ENCODE measurements around the gene CEP164. TPM values are rescaled to one million over a fixed set of nuclear protein-coding genes. Genes with fewer than 3 reads are reported as not detected.
A peak's percentile ranks its signal among the peaks of the same experiment; 100 is the strongest.

The CEP164 gene
- total and polyA plus RNA-seq, 7 donors, result 2.0 to 12.4 (median 5.7) TPM

DNA sequence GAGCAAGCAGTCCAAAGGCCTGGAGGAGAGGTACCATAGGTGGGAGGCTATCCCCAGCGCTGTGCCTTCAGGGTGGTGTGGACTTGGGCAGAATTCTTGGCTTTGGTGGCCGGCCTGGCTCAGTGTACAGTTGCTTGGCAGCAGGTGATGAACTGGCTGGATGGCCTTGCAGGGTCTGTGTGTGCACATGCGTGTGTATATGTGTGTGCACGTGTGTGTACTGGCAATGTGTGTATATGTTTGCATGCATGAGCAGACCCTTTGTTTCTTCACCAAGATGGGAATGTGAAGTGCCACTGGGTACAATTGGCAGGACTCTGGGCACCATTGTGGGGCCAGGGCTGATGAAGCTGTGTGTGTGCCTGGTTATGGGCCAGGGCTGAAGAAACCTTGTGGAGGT lies 53.0 kb downstream of the CEP164 start:
- intact Hi-C loops (cut with DNase I), result no loop called here
- H3K27me3 ChIP-seq (ENCODE audit: insufficient read depth in 3 of 3, low read length in 2 of 3), result no peaks in the 10 kb centered on the region

DNA sequence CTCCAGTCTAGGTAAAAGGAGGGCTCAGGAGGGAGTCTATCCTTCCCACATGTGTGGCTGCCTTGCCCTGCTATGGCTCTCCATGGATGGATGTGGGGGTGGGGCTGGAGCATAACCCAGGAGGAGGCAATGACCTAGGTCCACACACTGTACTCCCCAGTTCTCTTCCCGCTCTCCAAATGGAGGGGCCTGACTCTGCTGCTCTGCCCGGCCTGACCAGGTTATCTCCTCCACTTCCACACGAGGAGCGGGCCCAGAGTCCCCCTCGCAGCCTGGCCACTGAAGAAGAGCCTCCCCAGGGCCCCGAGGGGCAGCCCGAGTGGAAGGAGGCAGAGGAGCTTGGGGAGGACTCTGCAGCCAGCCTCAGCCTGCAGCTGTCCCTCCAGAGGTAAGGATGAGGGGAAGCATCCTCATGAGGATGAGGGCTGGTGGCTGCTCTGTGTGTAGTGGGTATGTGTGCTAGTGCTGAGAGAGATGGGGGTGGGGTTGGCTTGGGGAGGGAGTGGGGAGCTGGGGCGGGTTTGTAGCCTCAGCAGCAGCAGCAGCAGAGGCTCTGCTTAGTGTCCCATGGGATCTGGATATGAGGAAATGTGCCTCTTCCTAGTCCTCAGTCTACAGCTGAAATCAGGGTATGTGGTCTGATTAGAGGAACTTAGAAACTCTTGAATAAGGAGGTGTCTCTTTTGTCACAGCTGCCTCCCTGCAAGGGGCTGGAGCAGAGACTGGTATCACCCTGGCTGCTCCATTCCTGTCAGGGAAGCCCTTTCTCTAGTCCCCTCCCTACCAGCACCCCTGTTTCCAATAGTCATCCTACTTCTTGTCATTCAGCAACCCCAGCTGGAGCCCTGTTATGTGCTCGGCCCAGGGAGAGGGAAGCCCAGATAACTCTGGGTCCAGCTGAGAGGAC lies 54.1 kb downstream of the CEP164 start:
- Histone ChIP-seq H3K9me3 (no peaks in the 10 kb centered on the region), H3K4me1 (no peaks in the 10 kb centered on the region), H3K27me3 (ENCODE audit: insufficient read depth in 3 of 3, low read length in 2 of 3) (no peaks in the 10 kb centered on the region), H3K4me3 (no peak overlapping the region), H3K27ac (no peak overlapping the region), H3K36me3 (ENCODE audit: insufficient read depth in 1 of 2, low read depth in 1 of 2) (peaks cover 0 to 53% of the 10 kb centered on the region in 2 donors)
- TF ChIP-seq, protein P1, sequence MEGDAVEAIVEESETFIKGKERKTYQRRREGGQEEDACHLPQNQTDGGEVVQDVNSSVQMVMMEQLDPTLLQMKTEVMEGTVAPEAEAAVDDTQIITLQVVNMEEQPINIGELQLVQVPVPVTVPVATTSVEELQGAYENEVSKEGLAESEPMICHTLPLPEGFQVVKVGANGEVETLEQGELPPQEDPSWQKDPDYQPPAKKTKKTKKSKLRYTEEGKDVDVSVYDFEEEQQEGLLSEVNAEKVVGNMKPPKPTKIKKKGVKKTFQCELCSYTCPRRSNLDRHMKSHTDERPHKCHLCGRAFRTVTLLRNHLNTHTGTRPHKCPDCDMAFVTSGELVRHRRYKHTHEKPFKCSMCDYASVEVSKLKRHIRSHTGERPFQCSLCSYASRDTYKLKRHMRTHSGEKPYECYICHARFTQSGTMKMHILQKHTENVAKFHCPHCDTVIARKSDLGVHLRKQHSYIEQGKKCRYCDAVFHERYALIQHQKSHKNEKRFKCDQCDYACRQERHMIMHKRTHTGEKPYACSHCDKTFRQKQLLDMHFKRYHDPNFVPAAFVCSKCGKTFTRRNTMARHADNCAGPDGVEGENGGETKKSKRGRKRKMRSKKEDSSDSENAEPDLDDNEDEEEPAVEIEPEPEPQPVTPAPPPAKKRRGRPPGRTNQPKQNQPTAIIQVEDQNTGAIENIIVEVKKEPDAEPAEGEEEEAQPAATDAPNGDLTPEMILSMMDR (IDR thresholded peaks at IDR 0.05), result no peak
- intact Hi-C loops (cut with DNase I), result no loop called here
- WGBS, 3 donors, result 83 to 90% (median 88%) methylated on average over 6 to 9 of the region's 9 CpGs
- ATAC-seq (no peak), DNase-seq (no peak)

More for the DNA sequence above, 53.0 kb downstream of the CEP164 start:
- Histone ChIP-seq H3K4me1 (no peaks in the 10 kb centered on the region), H3K36me3 (ENCODE audit: insufficient read depth in 1 of 2, low read depth in 1 of 2) (peaks cover 0 to 55% of the 10 kb centered on the region in 2 donors), H3K9me3 (no peaks in the 10 kb centered on the region), H3K4me3 (no peak overlapping the region), H3K27ac (no peak overlapping the region)
- DNase-seq (no peak), ATAC-seq (no peak)
- TF ChIP-seq, protein P1 (IDR thresholded peaks at IDR 0.05), result no peak
- 93 to 100% (median 94%) methylated on average over 4 of the region's 4 CpGs for WGBS, 3 donors

DNA sequence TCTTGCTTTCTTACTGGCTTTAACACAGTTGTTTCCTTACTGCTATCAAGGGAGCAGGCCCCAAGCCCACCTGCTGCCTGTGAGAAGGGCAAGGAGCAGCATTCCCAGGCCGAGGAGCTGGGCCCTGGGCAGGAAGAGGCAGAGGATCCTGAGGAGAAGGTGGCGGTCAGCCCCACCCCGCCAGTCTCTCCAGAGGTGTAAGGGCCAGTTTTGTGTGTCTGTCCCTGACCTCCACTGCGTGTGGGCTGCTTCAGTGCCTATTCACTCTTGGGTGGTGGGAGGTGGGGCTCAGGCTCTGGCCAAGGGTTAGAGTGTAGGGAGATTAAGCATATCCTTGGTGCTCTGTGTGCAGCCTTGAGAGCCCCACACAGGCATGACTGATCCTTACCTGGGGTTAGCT lies 55.1 kb downstream of the CEP164 start:
- no peak overlapping the region for H3K4me3 ChIP-seq
- intact Hi-C loops (cut with DNase I), result no loop called here
- no peaks in the 10 kb centered on the region for H3K9me3 ChIP-seq
- DNase-seq (no peak), ATAC-seq (no peak)
- no peaks in the 10 kb centered on the region for H3K27me3 ChIP-seq (ENCODE audit: insufficient read depth in 3 of 3, low read length in 2 of 3)
- H3K4me1 ChIP-seq, result no peaks in the 10 kb centered on the region
- H3K27ac ChIP-seq, result no peak overlapping the region
- 75 to 96% (median 92%) methylated on average over 4 of the region's 4 CpGs for WGBS, 3 donors
- peaks cover 0 to 62% of the 10 kb centered on the region in 2 donors for H3K36me3 ChIP-seq (ENCODE audit: insufficient read depth in 1 of 2, low read depth in 1 of 2)
- TF ChIP-seq, protein P1 (IDR thresholded peaks at IDR 0.05), result no peak

GRCh38 chr11:117384045-117384444 lies 56.4 kb downstream of the CEP164 start:
- TF ChIP-seq, protein P1 (IDR thresholded peaks at IDR 0.05), result no peak
- H3K36me3 ChIP-seq (ENCODE audit: insufficient read depth in 1 of 2, low read depth in 1 of 2), result peaks cover 0 to 65% of the 10 kb centered on the region in 2 donors
- H3K9me3 ChIP-seq, result no peaks in the 10 kb centered on the region
- no peak for DNase-seq
- H3K27ac ChIP-seq, result no peak overlapping the region
- H3K4me1 ChIP-seq, result no peaks in the 10 kb centered on the region
- 79 to 85% (median 84%) methylated on average over 1 of the region's 1 CpG for WGBS, 3 donors
- no peaks in the 10 kb centered on the region for H3K27me3 ChIP-seq (ENCODE audit: insufficient read depth in 3 of 3, low read length in 2 of 3)
- H3K4me3 ChIP-seq, result no peak overlapping the region
- ATAC-seq, result peak in 1 of 4 donors; percentile 29
- intact Hi-C loops (cut with DNase I), result no loop called here
